Measurements from ENCODE around the gene PTPN22.
A peak's percentile ranks its signal among the peaks of the same experiment; 100 is the strongest.

Gene PTPN22

GRCh38 chr1:113874012-113874879 lies 2.7 kb upstream of the PTPN22 start:
- no peak overlapping the region for H3K27ac ChIP-seq
- TF ChIP-seq CTCF (conservative IDR thresholded peaks at IDR 0.05) (peak; percentile 41), ZFX (IDR thresholded peaks at IDR 0.05) (no peak)

- no peak overlapping the region for H3K27ac ChIP-seq
- no peak for TF ChIP-seq ZFX (IDR thresholded peaks at IDR 0.05)
- TF ChIP-seq CTCF (conservative IDR thresholded peaks at IDR 0.05): no peak
Observed at GRCh38 chr1:113872219-113872935, 865 bp upstream of the PTPN22 start.

- H3K27ac ChIP-seq: no peak overlapping the region
- TF ChIP-seq ZFX (IDR thresholded peaks at IDR 0.05) (no peak), CTCF (conservative IDR thresholded peaks at IDR 0.05) (no peak)
Observed at GRCh38 chr1:113870778-113871177, 734 bp downstream of the PTPN22 start.

GRCh38 chr1:113868387-113869083 lies 3.0 kb downstream of the PTPN22 start:
- no peak overlapping the region for H3K27ac ChIP-seq
- no peak for TF ChIP-seq CTCF (conservative IDR thresholded peaks at IDR 0.05)
- no peak for TF ChIP-seq ZFX (IDR thresholded peaks at IDR 0.05)

- no peak overlapping the region for H3K27ac ChIP-seq
- no peak for TF ChIP-seq ZFX (IDR thresholded peaks at IDR 0.05)
- TF ChIP-seq CTCF (conservative IDR thresholded peaks at IDR 0.05): no peak
Observed at GRCh38 chr1:113861641-113862040, 9.9 kb downstream of the PTPN22 start.

GRCh38 chr1:113860891-113861290 lies 10.6 kb downstream of the PTPN22 start:
- TF ChIP-seq CTCF (conservative IDR thresholded peaks at IDR 0.05) (no peak), ZFX (IDR thresholded peaks at IDR 0.05) (no peak)
- H3K27ac ChIP-seq: no peak overlapping the region
